HG03460 (cell line): ENCODE data around the gene HLA-DMB.
"Not testable (repeated sequence)": the region's sequence is repeated elsewhere in the genome, so short reads cannot be mapped to it uniquely, and the experiment has no call there.

Experiments used
- ATAC-seq: cut with Tn5 transposase; IDR thresholded peaks from one replicate; pipeline ENCODE4 v1.9.1; 2021; ENCODE audit not compliant: unreplicated experiment

Gene HLA-DMB

GRCh38 chr6:32952817-32953739 lies 12.2 kb upstream of the HLA-DMB start, which contains the start of gene HLA-DMA:
HLA-DMA (minus strand) TSS chr6:32953097; CDS start chr6:32953036, 61 bp downstream.
- peak; percentile 91 for ATAC-seq

DNA sequence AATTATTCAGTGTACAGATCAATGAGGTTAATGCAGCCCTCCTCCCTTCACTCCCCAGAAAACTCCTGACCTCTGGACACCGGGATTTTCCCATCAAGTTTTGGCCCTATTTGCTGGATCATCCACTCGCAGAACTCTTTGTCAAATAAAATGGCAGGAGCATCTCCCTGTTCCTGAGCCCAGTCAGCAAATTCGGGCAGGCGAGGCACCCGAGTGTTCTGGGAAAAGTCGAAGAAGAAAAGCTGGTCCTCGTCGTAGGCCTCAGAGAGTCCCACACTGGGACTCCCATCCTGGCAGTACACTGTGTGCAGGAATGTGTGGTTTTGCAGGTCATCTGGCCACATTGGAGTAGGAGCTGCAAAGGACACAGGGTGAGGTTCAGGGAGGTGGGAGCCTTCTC lies 9.6 kb upstream of the HLA-DMB start:
- no peak for ATAC-seq

- no peak for ATAC-seq
These were observed 9.2 kb upstream of the HLA-DMB start for GRCh38 chr6:32950010-32950409.

- ATAC-seq = no peak
These were observed 8.3 kb upstream of the HLA-DMB start for GRCh38 chr6:32949113-32949512.

- ATAC-seq = no peak
These were observed 7.0 kb upstream of the HLA-DMB start for GRCh38 chr6:32947552-32948465.

GRCh38 chr6:32946893-32947292 lies 6.1 kb upstream of the HLA-DMB start:
- no peak for ATAC-seq

DNA sequence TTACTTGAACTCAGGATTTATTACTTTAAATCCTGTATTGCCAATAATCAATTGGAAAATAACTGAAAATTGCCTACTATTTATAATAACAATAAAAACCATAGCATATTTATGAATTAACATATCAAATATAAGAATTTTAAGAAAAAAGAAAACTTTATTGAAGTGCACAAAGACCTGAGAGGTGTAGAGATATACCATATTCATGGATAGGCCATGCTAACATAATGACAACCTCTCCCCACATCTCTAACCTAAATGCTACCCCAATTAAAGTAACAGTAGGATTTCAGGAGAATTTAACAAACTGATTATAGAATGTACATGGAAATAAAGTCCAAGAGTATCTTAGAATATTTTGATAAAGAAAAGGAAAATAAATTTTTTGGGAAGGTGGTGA lies 5.1 kb upstream of the HLA-DMB start:
- ATAC-seq = no peak

- ATAC-seq = no peak
These were observed 4.4 kb upstream of the HLA-DMB start for GRCh38 chr6:32945108-32945760.

DNA sequence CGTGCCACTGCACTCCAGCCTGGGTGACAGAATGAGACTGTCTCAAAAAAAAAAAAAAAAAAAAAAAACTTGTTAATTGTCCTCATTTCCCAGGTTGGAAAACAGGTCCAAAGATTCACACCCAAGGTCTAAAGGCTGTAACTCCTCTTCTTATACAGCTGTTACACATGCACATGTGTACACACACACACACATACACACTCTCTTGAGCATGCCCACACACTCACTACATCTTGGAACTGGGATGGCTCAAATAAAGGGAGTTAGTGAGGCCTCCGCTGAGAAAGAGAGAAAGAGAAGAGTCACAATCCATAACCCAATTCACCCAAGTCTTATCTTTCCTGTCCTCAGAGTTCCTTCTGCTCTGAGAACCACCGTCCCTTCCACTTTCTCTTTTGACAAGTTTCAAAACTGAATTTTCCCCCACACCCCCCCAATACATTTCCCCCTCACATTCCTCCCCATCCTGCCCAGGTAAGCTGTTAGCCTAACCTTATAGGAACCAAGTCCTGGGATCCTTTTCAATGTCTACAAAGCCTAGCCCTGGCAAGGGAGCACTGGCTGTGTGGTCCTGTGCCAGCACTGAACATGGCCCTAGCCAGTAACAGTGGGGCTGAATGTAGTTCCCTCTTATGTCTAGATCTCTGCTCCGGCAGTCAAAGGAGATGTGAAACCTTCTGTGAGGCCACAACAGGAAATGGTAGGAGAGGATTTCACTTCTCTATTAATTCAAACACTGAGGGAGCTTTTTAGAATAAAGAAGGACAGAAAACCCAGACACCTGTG lies 3.2 kb upstream of the HLA-DMB start:
- peak; percentile 45 for ATAC-seq

- ATAC-seq = not testable (repeated sequence)
These were observed 1.8 kb upstream of the HLA-DMB start for GRCh38 chr6:32942555-32943123.

GRCh38 chr6:32941214-32941768 lies 463 bp upstream of the HLA-DMB start:
- ATAC-seq = peak; percentile 69

- ATAC-seq = no peak
These were observed 2.3 kb downstream of the HLA-DMB start for GRCh38 chr6:32938494-32938893.

- no peak for ATAC-seq
These were observed 3.6 kb downstream of the HLA-DMB start for GRCh38 chr6:32937230-32937633.

- ATAC-seq = no peak
These were observed 4.3 kb downstream of the HLA-DMB start for GRCh38 chr6:32936239-32937152.

GRCh38 chr6:32935551-32936238 lies 5.1 kb downstream of the HLA-DMB start:
- no peak for ATAC-seq

GRCh38 chr6:32933661-32934085 lies 7.2 kb downstream of the HLA-DMB start:
- no peak for ATAC-seq

DNA sequence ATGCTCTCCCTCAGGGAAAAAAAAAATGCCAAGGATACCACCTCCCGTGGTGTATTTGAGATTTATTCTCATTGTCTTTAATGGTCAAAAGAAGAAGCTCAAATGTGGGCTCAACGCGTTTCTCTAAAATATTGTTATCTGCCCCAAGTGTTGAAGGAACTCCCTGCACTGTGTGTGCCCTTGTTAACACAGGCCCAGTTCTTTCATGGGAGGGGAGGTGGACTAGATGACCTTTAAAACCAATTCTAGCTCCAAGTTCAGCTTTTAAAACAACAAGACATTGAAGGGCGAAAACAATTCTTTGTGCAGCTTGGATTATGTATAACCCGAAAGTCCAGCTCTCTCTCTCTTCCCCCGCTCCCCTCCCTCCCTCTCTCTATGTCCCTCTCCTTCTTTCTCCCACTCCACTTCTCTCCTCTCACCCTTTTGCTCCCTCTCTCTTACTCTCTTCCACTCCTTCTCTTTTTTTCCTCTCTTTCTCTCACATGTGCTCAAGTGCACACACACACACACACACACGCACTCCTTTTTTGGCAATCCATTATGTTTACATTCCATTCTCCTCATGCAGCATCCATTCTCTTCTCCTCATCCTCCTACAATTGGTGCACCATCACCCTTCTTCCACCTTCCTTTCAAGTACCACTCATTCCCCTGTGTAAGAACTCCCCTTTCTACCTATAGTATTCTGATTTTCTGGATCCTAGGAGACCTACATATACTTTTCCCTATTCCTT lies 8.5 kb downstream of the HLA-DMB start:
- no peak for ATAC-seq
